IMR-90 (cell line): ENCODE measurements around the gene PAN3. TPM values are rescaled to one million over a fixed set of nuclear protein-coding genes. Genes with fewer than 3 reads are reported as not detected.

Source experiments
- ATAC-seq: fragments of 200-7000 bp; cut with Tn5 transposase; 2 replicates; pipeline ENCODE4 v1.9.1; 2020; ENCODE audit warnings: low read depth, mild to moderate bottlenecking, moderate library complexity
- BruUV-seq: library from RNA; stranded (reverse); fragments of 400-500 nt; replicated peaks from 2 replicates; lab custom pipeline; 2021; lab: Mats Ljungman, UMichigan
- CTCF ChIA-PET: fragments of 300-600 bp; formaldehyde crosslinking; extraction: SDS; loops from one replicate; lab custom pipeline; 2021; ENCODE audit warnings: antibody characterized with exemption; lab: Yijun Ruan, JAX
- POLR2A ChIA-PET: fragments of 300-600 bp; sonication (Branson Sonifier 250); formaldehyde crosslinking; loops from one replicate; lab custom pipeline; 2022; ENCODE audit warnings: antibody characterized with exemption; ENCODE audit not compliant: unreplicated experiment; lab: Charles Lee
- DNase-seq: peaks from one replicate; pipeline ENCODE4 v3.0.0; 2013
- H2AFZ ChIP-seq: replicated peaks from 2 replicates; pipeline ENCODE3; 2013; ENCODE audit warnings: low read length, mild to moderate bottlenecking; ENCODE audit not compliant: poor library complexity
- H2AK5ac ChIP-seq: 2 replicates; pipeline ENCODE4 v1.6.1; 2013; ENCODE audit warnings: low read depth, low read length, inconsistent platforms
- H2AK9ac ChIP-seq: replicated peaks from 2 replicates; pipeline ENCODE3; 2013; ENCODE audit warnings: mild to moderate bottlenecking, low read depth, low read length, moderate library complexity; ENCODE audit not compliant: poor library complexity
- H2BK120ac ChIP-seq: 2 replicates; pipeline ENCODE4 v1.6.1; 2013; ENCODE audit warnings: low read depth, low read length, inconsistent platforms
- H2BK15ac ChIP-seq: 3 replicates; pipeline ENCODE4 v1.6.1; 2013; ENCODE audit warnings: low read depth, low read length, inconsistent platforms
- H2BK20ac ChIP-seq: 2 replicates; pipeline ENCODE4 v1.6.1; 2013; ENCODE audit warnings: low read depth, mild to moderate bottlenecking, inconsistent platforms, low read length, moderate library complexity
- H2BK5ac ChIP-seq: 2 replicates; pipeline ENCODE4 v1.6.1; 2013; ENCODE audit warnings: mild to moderate bottlenecking, low read depth, low read length, inconsistent platforms; ENCODE audit not compliant: poor library complexity, severe bottlenecking
- H3K14ac ChIP-seq: replicated peaks from 2 replicates; pipeline ENCODE4 v1.6.1; 2013; ENCODE audit warnings: low read depth, low read length, inconsistent platforms
- H3K18ac ChIP-seq: 2 replicates; pipeline ENCODE4 v1.6.1; 2013; ENCODE audit warnings: low read depth, low read length, control low read depth
- H3K23ac ChIP-seq: 2 replicates; pipeline ENCODE4 v1.6.1; 2013; ENCODE audit warnings: low read depth, low read length, inconsistent platforms
- H3K27ac ChIP-seq: 2 replicates; pipeline ENCODE4 v1.5.1; 2013; ENCODE audit warnings: mild to moderate bottlenecking, control low read depth, low read length; ENCODE audit not compliant: insufficient read depth
- H3K27me3 ChIP-seq: 2 replicates; pipeline ENCODE4 v1.6.1; 2013; ENCODE audit warnings: low read length; ENCODE audit not compliant: control insufficient read depth, insufficient read depth
- H3K36me3 ChIP-seq: 2 replicates; pipeline ENCODE4 v1.6.1; 2013; ENCODE audit warnings: low read length, mixed read lengths; ENCODE audit not compliant: control insufficient read depth, insufficient read depth
- H3K4ac ChIP-seq: 2 replicates; pipeline ENCODE4 v1.6.1; 2013; ENCODE audit warnings: low read depth, low read length, inconsistent platforms
- H3K4me1 ChIP-seq: 2 replicates; pipeline ENCODE4 v1.6.1; 2013; ENCODE audit warnings: low read length, mixed read lengths; ENCODE audit not compliant: control insufficient read depth, insufficient read depth
- H3K4me2 ChIP-seq: 2 replicates; pipeline ENCODE4 v1.6.1; 2013; ENCODE audit warnings: low read depth, mild to moderate bottlenecking, control low read depth, low read length, moderate library complexity
- H3K4me3 ChIP-seq: 2 replicates; pipeline ENCODE4 v1.5.1; 2013; ENCODE audit warnings: low read depth, mild to moderate bottlenecking, control low read depth, low read length, moderate library complexity; ENCODE audit not compliant: insufficient read depth
- H3K56ac ChIP-seq: 2 replicates; pipeline ENCODE4 v1.6.1; 2013; ENCODE audit warnings: low read length, inconsistent platforms; ENCODE audit not compliant: insufficient read depth; ENCODE audit errors: extremely low read depth
- H3K79me1 ChIP-seq, 2 experiments: 2 replicates each; pipeline ENCODE4 v1.6.1; 2013; ENCODE audit warnings: low read length in 2 of 2, inconsistent platforms in 1 of 2, low read depth in 1 of 2
- H3K9ac ChIP-seq: 2 replicates; pipeline ENCODE4 v1.6.1; 2013; ENCODE audit warnings: low read depth, low read length, control low read depth
- H3K9me1 ChIP-seq: 2 replicates; pipeline ENCODE4 v1.6.1; 2013; ENCODE audit warnings: low read length, inconsistent platforms; ENCODE audit not compliant: insufficient read depth
- H3K9me3 ChIP-seq: 2 replicates; pipeline ENCODE4 v1.6.1; 2013; ENCODE audit warnings: low read length; ENCODE audit not compliant: control insufficient read depth, insufficient read depth
- H4K20me1 ChIP-seq: 2 replicates; pipeline ENCODE4 v1.6.1; 2013; ENCODE audit warnings: low read length, inconsistent platforms; ENCODE audit not compliant: insufficient read depth
- H4K5ac ChIP-seq: 2 replicates; pipeline ENCODE4 v1.6.1; 2013; ENCODE audit warnings: mild to moderate bottlenecking, low read depth, low read length, control low read depth
- H4K8ac ChIP-seq, 2 experiments: 2 replicates each; pipeline ENCODE4 v1.6.1; 2013; ENCODE audit warnings: low read depth in 2 of 2, low read length in 2 of 2, control low read depth in 1 of 2, inconsistent platforms in 1 of 2
- H4K91ac ChIP-seq: 2 replicates; pipeline ENCODE4 v1.6.1; 2013; ENCODE audit warnings: low read depth, low read length, inconsistent platforms; ENCODE audit not compliant: insufficient read depth
- BHLHE40 ChIP-seq: fragments of 150-350 bp; IDR thresholded peaks from 2 replicates; pipeline ENCODE4 v1.6.1; 2016; ENCODE audit warnings: mild to moderate bottlenecking, low read depth, low read length
- MXI1 ChIP-seq: IDR thresholded peaks from 2 replicates; pipeline ENCODE4 v1.6.1; 2012; ENCODE audit warnings: low read depth, mild to moderate bottlenecking, low read length, moderate library complexity, borderline replicate concordance
- NFE2L2 ChIP-seq: fragments of 150-350 bp; IDR thresholded peaks from 2 replicates; pipeline ENCODE4 v1.6.1; 2016; ENCODE audit warnings: low read depth, mild to moderate bottlenecking, low read length
- RFX5 ChIP-seq: IDR thresholded peaks from 2 replicates; pipeline ENCODE4 v1.8.0; 2012; ENCODE audit warnings: low read depth, mild to moderate bottlenecking, low read length, moderate library complexity
- SMC3 ChIP-seq: fragments of 150-350 bp; IDR thresholded peaks from 2 replicates; pipeline ENCODE4 v1.6.1; 2016; ENCODE audit warnings: low read depth, mild to moderate bottlenecking, antibody characterized with exemption, low read length, moderate library complexity
- dilution Hi-C: fragments of 300-500 bp; cut with HindIII; formaldehyde crosslinking; loops from one replicate; pipeline ENCODE4 v1.14.3; 2018; ENCODE audit warnings: low sequenced_read_pairs; ENCODE audit not compliant: unreplicated experiment
- in situ Hi-C: fragments of 300-500 bp; cut with MboI; formaldehyde crosslinking; loops from 3 replicates; pipeline ENCODE4 v1.14.3; 2019; ENCODE audit warnings: low sequenced_read_pairs, inconsistent platforms, mixed read lengths
- intact Hi-C: fragments of 100-400 bp; cut with micrococcal nuclease; formaldehyde crosslinking; loops from 2 replicates; pipeline ENCODE4 v1.10.0; 2022
- polyA plus RNA-seq, 3 experiments: library from polyadenylated mRNA; depleted of rRNA; stranded (reverse); fragments of >200 nt; gene quantifications; 2 replicates each; pipeline ENCODE4 v1.2.3, GENCODE V29; 2012; ENCODE audit warnings: low replicate concordance in 1 of 3
- total RNA-seq: library from RNA; depleted of rRNA; stranded (reverse); fragments of >200 nt; gene quantifications from 2 replicates; pipeline ENCODE4 v1.2.3, GENCODE V29; 2012

Gene PAN3
- total and polyA plus RNA-seq, 2 of the 4 experiments (the other 2 are of a cell fraction): 6.6 to 15.1 TPM

DNA sequence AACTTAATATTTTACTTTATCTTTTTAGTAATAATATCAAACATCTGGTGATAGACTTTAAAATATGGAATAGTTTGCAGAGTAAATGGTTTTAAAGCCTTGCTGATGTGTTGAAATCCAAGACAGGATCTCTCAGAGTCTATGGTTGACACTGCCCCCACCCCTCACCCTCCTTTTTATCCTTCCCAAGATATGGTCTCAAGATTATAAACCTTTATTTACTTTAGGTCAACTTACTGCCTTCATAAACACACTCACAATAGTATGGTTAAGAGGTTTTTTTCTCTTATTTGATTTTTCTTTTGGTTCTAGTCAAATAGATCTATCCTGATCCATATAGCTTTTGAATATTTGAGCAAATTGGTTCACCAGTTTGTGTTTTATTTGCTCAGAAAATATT lies 39.0 kb downstream of the PAN3 start:
- Histone ChIP-seq H2AFZ (no peak overlapping the region), H3K4ac (no peak overlapping the region), H3K4me2 (no peak overlapping the region), H2BK120ac (no peak overlapping the region), H3K4me1 (peaks cover 2% of the 10 kb centered on the region; the same call in 1 of the 2 replicates), H3K14ac (0 out of 2 replicates have a peak overlapping the region, but pooled peaks have one; percentile 47), H3K4me3 (no peak overlapping the region), H3K27ac (no peak overlapping the region), H2BK5ac (no peak overlapping the region), H4K20me1 (no peaks in the 10 kb centered on the region; the same call in 1 of the 2 replicates), H4K5ac (no peak overlapping the region), H3K9me1 (peaks cover 4% of the 10 kb centered on the region; the same call in 1 of the 2 replicates), H3K27me3 (no peaks in the 10 kb centered on the region), H3K9ac (no peak overlapping the region), H4K91ac (no peak overlapping the region), H3K23ac (no peak overlapping the region), H2BK20ac (no peak overlapping the region), H2AK9ac (no peak overlapping the region), H2BK15ac (no peak overlapping the region), H2AK5ac (no peak overlapping the region), H3K56ac (no peak overlapping the region), H4K8ac (no peak overlapping the region), H3K36me3 (0 out of 2 replicates have a peak, but pooled peaks cover 3% of the 10 kb centered on the region), H3K79me1 (peaks cover 16 to 37% of the 10 kb centered on the region in 2 experiments), H3K9me3 (no peaks in the 10 kb centered on the region), H3K18ac (no peak overlapping the region)
- in situ Hi-C loops: no loop called here
- ChIA-PET POLR2A (no interaction called here), CTCF (no interaction called here)
- intact Hi-C loops: loop anchor here (5.0 kb wide), 1 partner anchor 35 kb away; no protein-coding TSS in a partner anchor
- no peak for TF ChIP-seq MXI1
- TF ChIP-seq NFE2L2: no peak
- no peak for TF ChIP-seq BHLHE40
- no peak for TF ChIP-seq SMC3
- no peak for TF ChIP-seq RFX5
- no peak for DNase-seq
- no TSS peak for BruUV-seq
- ATAC-seq: no peak
- dilution Hi-C loops: no loop called here
